Putamen (tissue), 1 donor: Measurements from ENCODE around the gene CCDC157.

Experiments
- DNase-seq: peaks from one replicate; pipeline ENCODE4 v3.0.0-alpha.2; 2016; ENCODE audit warnings: low spot score

CCDC157 gene

DNA sequence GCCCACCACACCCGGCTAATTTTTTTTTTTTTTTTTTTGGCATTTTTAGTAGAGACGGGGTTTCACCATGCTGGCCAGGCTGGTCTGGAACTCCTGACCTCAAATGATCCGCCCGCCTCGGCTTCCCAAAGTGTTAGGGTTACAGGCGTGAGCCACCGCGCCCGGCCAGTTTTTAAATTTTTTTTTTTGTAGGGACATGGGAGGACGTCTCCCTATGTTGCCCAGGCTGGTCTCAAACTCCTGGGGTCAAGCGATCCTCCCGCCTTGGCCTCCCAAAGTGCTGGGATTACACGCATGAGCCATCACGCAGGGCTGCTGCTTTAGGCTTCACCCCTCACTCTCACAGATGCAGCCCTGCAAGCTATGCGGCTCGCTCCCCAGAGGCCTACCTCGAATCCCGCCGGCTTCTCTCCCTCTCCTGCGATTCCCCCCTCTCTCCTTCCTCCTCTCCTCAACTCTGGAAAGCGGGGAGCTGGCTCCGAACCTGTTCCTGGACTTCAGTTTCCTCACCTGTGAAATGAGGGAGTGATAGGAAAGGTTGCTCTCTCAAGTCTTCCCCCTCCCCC, 926 bp downstream of the CCDC157 start:
- no peak for DNase-seq

DNA sequence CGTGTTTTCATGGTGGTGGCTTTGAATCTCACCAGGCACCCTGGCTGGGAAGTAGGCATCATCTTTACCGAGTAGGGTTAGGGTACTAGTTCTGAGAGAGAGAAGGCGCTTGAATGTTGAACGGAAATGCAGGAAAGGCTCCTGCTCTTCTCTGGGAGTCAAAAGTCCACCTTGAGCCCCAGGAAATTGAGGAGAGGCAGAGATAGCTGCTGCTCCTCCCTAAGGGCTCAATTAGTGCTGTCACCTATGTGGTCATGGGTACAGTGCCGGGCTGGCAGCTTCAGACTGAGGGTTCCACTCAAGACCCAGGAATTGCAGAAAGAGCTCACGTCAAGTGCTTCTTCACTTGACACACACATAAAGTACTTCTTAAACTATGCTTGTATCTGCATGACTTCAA, 1.7 kb downstream of the CCDC157 start:
- DNase-seq, result no peak

DNA sequence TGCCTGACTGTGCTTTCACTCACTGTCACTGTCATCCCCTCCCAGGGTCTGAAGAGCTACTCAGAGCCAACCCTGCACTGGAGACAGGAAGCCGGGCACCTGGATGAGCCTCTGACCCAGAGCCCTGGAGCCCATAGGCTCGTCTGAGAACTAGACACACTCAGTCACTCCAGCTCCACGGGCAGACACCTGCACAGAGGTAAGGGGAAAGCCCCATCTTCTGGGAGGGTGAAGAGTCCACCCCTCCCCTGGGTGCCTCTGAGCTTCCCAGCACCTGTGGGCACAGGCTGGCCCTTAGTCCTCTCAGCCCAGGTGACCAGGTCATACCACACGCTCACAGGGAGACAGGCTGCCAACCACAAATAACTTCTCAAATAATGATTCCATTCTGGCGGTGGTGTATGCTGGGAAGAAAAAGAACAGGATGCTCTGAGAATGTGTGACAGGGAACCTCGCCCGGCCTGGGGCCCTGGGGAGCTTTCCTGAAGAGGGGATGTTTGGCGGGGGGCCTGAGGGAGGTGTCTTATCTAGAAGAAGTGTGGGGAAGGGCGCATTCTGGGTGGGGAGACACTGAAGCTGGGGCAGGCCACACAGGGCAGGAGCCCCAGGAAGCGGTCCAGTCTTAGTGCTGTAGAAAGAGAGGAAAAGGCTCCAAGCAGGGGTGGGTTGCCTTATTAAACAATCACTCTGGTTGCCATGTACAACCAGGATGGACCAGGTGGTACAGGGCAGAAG, 5.3 kb downstream of the CCDC157 start:
- no peak for DNase-seq

DNA sequence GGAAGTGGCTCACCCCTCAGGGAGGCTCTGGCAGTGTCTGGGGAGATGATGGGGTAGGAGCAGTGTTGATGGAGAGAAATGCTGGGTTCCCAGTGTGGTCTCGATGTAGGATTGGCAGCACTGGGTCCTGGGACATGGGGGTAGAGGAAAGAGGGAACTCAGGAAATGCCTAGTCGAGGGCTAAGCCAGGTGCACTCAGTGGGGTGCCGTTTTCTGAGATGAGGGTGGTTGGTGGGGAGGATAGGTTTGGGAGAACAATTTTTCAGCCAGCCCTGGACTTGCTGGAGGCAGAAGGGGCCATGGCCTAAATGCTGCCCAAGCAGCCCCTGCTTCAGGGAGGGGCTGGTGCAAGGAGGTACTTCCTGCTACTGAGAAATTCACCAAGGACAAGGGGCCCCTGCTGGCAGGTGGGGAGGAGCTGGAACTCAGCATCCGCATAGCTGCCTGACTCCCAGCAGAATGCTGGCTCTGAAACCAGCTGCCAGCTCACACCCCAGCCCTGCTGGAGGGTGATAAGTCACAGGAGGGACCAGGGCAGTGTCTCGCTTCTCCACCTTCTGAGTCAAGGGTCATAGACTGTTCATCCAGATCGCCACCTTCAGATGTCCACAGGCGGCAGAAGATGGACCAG, 6.0 kb downstream of the CCDC157 start:
- no peak for DNase-seq

DNA sequence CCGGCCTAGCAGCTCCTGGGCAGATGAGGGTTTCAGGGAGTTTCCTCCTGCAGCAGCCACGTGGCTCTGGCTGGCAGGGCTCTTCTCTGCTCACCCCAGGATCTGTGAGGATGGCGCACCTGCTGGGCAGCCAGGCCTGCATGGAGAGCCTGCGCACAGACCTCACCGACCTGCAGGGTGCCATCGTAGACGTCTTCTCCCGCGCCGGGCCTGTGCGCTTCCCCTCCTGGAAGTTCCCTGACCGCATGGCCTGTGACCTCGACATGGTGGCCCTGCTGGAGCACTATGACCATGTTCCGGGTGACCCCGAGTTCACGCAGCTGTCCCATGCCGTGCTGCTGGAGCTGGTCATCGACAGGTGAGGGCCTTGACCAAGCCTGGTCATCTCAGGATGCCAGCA, 9.1 kb downstream of the CCDC157 start:
- DNase-seq, result no peak

DNA sequence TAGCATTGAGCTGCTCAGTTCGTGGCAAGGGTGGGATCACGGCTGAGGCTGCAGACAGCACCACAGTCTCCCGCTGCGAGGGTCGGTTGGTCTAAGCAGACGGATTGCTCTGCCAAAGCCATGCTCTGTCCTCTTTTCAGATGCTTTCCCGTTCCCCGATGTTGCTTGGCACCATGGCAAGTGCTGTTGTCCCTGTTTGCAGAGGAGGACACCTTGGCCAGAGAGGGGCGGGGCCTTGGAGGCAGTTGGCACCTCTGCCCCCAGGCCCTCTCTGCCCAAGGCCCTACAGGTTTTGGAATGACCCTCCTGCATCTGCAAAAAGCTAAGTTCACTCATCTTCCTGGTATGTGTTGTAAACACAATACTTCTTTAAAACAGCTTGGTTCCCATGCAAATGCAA, 11.6 kb downstream of the CCDC157 start:
- no peak for DNase-seq

DNA sequence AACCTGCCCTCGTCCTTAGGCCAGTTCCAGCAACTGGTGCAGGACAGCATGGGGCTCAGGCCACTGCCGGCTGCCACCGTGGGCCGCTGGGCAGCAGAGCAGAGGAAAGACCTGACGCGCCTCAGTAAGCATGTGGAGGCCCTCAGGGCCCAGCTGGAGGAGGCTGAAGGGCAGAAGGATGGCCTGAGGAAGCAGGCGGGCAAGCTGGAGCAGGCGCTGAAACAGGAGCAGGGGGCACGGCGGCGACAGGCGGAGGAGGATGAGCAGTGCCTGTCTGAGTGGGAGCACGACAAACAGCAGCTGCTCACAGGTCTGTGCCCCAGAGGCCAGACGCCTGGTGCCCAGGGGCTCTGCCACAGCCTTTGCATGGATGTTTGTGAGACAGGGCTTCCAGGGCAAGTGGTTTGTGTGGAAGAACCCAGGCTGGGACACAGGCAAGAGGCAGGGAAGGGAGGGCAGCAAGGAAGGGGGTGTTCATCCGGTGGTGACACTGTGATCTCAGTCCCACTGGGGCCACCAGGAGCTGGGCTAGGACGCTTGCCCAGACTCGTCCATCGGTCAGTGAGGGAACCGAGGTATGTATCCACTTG, 13.9 kb downstream of the CCDC157 start:
- DNase-seq, result no peak

DNA sequence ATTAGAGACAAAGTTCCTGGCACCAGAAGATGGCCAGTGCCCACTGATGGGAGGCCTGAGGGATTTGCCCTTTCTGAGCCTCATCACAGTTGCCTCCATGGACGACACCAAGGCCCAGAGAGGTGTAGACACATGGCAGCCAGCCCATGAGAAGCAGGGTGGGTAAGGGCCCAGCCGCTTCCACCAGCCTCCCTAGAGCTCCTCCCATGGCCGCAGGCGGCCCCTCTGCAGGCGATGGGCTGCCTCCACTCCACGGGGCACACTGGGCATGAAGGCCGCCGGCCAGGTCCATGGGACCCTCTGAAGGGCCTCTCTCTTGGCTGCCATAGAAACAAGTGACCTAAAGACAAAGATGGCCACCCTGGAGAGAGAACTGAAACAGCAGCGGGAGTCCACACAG, 14.5 kb downstream of the CCDC157 start:
- no peak for DNase-seq

DNA sequence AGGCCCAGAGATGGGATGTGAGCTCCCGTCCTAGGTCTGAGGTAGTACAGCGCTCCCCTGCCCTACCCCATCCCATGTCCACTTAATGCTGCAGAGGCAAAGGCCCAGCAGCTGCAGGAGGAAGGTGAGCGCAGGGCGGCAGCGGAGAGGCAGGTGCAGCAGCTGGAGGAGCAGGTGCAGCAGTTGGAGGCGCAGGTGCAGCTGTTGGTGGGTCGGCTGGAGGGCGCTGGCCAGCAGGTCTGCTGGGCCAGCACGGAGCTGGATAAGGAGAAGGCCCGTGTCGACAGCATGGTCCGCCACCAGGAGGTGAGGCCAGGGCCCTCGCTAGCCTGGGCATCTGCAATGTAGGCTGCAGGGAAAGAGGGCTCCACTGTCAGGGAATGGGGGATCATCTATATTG, 15.2 kb downstream of the CCDC157 start:
- no peak for DNase-seq

DNA sequence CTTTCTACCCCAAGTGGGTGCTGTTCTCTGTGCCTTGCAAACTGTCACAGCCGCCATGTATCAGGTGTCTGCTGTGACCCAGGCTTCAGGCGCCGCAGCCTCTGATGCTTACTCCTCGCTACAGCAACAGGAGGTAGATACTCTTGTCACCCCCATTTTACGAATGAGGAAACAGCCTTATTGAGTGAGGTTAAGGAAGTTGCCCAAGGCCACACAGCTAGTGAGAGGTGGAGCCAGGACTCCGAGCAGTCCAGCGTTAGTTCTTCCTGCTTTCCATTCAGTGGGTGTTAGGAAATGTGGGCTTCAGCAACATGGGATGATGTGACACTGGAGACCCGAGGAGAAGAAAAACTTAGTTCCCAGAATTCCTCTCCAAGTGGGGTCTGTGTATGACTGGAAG, 16.1 kb downstream of the CCDC157 start:
- DNase-seq, result no peak

DNA sequence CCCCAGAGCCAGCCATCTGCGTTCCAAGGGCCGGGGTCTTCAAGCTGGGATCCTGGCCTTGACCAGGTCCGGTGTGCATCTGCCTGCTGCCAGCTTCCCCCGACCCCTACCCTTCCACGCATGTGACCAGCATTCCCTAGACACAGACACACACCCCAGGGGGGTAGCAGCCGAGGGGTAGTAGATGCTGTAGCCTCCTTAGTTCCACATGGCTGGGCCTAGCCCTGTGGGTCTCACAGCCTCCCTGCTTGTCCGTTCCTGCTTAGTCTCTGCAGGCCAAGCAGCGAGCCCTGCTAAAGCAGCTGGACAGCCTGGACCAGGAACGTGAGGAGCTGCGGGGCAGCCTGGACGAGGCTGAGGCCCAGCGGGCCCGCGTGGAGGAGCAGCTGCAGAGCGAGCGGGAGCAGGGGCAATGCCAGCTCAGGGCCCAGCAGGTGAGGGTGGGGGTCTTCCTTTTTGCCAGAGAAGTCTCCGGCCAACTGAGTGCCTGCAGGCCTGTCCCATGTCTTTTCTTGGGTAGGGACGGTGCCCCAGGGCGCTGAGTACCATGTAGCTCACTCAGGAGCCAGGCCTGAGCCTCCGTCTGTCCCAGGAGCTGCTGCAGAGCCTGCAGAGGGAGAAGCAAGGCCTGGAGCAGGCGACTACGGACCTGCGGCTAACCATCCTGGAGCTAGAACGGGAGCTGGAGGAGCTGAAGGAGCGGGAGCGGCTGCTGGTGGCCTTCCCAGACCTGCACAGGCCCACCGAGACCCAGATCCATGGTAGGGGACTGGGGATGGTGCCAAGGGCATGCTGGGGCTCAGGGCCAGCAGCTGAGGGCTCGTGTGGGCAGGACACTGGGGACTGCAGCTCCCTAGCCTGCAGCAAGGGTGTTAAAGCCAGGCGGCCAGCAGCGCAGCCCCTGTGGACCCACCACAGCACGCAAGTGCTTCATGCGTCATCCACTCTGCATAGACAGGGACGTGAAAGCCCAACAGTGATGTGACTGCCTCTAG, 16.8 kb downstream of the CCDC157 start:
- DNase-seq, result no peak

DNA sequence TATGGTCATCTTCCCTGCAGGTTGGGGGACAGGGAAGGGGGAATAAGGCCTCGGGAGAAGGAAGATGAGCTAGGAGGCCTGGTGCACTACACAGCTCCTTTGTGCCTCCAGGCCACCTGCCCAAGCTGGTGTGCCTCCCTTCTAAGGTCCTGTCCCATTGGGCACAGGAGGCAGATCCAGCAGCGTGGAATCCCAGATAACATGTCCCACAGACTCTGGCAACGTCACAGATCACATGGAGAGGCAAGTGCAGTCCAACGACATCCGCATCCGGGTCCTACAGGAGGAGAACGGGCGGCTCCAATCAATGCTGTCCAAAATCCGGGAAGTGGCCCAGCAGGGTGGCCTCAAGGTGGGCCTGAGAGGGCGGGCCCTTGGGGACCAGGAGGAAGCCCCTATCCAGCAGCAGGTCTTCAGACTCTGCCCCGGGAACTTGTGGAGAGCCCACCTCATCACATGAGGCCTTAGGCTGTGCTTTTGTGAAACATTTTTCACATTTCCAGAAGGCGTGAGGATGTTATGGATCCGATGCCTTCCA, 18.6 kb downstream of the CCDC157 start:
- DNase-seq, result no peak

DNA sequence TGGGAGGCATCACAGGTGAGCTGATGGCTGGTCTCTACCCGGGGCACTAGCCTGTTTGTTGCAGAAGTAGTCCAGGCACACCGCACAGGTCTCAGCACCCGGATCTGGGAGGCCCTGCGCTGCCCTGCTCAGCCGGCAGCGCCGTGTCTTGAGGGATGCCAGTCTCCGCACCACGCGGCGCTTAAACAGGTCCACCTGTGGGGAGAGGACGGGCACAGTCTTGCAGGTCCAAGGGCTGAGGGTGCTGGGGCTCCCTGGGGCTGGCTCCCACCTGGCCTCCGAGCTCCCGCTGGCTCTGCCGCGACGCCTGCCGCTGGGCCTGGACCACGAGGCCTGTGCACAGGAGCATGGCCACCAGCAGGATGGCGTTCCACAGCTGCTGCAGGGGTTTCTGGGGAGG, 23.2 kb downstream of the CCDC157 start:
- no peak for DNase-seq

DNA sequence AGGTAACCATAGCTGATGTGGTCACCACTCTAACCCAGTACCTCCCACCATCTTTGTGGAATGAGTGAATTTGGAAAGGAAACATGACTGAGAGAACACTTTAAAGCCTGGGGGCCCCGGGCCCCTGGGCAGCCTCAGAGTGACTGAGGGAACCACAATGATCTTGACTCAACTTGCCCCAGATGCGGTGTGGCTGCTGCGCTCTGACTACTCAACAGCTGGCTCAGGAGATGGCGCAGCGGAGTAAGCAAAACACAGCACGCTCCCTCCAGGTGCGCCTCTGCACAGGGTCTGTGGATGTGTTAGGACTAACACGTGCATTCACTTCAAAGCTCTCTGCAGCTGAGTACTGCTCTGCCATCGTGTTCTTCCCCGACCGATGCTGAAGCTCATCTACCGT, 24.5 kb downstream of the CCDC157 start:
- DNase-seq, result no peak

DNA sequence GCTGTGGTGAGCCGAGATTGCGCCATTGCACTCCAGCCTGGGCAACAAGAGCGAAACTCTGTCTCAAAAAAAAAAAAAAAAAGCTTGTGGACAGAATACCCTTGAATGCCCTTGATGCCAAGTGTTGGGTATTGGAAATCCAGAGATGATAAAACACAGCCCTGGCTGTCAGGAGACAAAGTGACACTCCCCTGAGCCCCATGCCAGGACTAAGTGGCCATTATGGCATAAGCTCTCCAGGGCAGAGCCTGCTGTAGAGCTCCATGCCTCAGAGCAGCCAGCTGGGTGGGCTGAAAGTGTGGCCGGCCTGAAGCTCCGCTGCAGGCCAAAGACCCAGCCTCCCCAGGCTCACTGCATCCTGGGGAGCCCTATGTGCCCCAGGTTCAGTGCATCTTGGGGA, 25.5 kb downstream of the CCDC157 start:
- no peak for DNase-seq

DNA sequence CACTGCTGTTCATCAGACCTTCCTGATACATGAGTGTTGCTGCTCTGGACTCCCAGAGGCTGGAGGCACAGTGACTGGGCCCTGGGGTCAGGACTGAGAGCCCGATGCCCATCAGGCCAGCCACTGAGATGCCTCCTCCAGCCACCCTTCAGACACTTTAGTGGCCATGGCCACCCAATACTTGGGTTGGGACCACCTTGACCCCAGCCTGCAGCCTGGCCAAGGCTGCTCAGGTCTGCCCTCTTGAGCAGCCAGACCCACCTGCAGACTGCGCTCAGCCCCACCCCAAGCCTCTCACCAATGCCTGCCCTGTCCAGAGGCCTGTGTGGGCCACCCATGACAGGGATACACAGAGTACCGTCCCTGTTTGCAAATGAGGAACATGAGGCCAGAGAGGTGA, 26.3 kb downstream of the CCDC157 start:
- no peak for DNase-seq

DNA sequence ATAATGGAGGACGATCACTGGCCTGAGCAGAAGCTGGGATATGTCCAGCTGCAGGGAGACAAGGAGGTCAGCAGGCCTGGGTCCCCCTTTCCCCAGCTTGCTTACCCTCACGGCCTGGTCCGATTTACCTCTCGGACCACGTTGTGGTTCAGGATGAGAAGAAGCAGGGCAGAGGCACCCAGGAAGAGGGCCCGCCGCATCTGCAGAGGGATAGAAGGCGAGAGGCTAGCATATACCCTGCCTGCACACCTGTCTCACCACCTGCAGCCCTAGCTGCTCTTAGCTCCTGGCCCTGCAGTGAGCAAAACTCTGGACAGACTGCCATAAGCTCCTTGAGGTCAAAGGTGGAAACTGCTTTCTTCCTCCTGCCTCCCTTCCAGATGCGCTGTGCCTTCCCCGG, 29.1 kb downstream of the CCDC157 start:
- DNase-seq, result no peak

DNA sequence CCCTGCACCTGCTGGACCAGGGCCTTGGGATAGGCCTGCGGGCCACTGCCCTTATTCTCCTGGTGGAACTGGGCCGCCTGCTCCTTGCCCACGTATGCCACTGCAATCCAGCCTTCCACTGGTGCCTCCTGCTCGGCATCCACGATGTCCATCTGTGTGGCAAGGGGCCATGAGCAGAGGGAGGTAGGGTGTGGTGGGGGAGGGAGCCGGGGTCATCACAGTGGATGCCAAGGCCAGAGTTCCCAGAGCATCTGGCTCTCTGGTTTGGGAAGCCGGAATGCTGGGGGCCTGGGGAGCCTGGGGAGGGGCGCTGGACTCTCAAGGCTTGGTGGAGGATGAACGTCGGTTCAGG, 29.8 kb downstream of the CCDC157 start:
- DNase-seq, result no peak

DNA sequence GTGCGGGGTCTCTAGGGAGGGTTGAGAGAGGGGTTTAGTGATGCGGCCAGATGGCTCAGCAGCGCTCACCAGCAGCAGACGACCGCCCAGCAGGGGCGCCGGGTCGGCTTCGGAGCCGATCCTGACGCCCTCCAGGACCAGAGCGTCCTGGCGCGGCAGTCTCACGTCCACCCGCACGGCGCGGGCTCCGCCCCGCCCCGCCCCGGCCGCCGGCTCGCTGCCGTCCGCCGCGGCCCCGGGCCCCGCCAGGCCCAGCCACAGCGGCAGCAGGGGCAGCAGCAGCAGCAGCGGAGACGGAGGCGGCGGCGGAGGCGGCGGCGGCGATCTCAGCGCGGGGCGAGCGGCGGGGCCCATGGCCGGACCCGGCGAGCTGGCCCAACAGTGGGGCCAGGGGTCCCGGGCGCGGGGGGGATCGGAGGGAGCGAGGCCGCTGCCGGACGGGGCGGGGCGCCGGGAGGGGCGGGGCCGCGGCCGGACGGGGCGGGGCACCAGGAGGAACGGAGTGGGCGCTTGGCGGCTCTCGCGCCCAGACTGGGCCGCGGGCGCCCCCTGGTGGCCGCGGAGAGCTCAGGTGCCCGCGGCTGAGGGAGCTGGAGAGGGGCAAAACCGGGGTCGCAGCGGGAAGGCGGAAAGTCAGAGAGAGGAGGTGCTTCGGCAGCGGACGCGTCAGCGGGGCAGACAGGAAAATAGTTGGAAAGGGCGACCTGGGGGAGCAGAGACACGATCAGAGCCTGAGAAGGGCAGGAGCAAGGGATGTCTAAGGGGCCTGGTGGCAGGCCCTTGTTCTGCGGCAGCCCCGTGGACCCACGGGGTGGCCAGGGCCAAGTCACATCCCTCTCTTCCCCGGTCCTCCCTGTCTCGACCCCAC, 30.4 kb downstream of the CCDC157 start, which contains the start of gene RNF215:
RNF215 (minus strand) TSS at position 452 of the 868 bp plus-strand sequence; CDS start at position 354, 98 bp downstream.
- DNase-seq, result peak; percentile 76

DNA sequence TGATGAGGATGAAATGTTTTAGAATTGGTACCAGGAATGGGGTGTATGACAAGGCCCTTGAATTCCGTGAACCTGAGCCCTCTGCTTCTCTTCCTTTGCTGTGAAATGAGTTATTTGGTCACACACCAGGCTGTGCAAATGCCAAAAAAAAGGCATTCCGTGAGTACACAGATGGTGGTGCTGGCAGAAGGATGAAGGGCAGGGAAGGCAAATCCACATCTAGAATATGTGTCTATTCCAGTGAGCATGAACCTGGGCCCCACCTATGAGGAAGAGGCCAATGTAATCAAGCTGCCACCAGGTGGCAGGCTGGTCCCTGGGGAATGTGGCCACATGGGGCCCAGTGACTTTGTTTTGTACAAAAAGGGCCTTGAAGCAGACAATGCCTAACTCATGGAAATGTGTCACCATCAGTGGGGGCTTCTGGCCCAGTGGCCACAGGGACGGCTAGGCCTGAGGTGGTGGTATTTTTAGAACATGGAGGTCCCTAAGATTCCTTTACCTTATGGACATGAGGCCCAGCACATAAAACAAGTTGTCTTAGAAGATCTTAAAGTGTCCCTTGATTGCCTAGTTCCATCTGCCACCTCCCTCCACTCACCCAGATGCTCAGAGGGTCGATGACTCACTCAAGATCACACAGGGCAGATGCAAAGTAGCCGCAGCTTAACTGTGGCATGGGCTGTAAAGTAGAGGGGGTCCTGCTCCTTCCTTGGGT, 34.3 kb downstream of the CCDC157 start:
- peak; percentile 78 for DNase-seq
